Cerebellar nuclear complex (tissue), 1 donor: ENCODE data around the gene BTF3.

Experiments used
- DNase-seq, 2 experiments: peaks; one replicate each; lab custom pipeline; 2025; lab: John Stamatoyannopoulos, UW

BTF3 gene

DNA sequence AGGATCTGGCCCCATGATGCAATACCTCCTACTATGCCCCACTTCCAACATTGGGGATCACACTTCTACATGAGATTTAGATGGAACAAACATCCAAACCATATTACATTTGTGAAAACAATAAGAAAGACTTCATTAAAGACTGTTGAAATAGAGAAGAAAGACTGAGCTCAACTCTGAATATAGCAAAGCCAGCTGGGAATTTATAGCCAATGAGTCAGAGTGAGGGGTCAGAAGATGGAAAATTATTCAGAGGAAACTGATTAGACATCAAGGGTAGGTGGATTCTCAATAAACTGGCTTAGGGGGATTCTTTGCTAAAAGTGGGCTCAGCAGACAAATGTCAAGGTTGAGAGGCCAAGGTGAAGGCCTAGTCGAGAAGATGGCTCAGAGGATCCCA is 25.6 kb downstream of the BTF3 start:
- no peak for DNase-seq

DNA sequence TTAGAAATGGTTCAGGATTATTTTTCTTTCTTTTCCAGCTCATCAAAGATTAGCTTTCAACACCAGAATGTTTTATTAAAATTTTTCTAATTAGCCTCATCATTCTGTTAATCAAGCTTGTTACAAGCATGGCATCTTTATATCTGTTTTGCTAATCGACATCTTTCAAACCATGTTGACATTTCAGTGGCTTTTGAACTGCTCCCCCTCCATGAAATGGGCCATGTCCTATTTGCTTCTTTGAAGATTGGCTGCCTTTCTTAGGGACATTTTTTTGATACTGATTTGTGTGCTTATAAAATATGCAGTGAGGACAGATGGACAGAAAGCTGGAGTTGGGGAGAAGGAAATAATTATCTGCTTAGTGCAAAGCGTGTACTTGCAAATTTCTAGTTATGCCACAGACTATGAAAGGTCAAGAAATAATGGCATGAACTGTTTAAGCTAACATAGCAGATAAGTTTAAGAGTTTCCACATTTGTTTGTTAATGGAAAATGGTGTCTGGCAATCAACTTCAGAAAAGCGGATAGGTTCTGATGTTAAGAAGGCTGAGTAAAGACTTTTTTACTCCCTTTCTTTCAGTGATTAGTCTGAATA is 27.5 kb downstream of the BTF3 start:
- DNase-seq, result no peak

- no peak for DNase-seq
These were observed 30.0 kb downstream of the BTF3 start for GRCh38 chr5:73528248-73528647.

DNA sequence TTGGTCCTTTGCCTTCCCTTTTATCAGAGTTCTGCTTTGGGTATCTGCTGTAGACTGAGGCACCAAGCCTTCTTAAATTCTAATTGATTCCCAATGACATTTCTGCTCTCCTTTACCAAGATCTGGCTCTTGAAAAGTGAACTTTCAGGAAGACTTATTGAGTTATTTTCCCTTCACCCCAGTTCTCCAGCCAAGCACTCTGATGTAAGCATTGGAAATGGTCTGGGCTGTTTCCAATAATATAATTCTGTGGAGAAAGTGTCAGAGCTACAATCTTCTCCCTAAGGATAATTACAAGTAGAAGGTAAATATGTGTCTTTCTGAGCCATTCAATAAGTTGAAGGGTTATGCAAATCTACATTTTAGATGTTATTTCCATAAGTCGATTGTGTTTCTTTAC is 30.8 kb downstream of the BTF3 start:
- DNase-seq, result no peak

DNA sequence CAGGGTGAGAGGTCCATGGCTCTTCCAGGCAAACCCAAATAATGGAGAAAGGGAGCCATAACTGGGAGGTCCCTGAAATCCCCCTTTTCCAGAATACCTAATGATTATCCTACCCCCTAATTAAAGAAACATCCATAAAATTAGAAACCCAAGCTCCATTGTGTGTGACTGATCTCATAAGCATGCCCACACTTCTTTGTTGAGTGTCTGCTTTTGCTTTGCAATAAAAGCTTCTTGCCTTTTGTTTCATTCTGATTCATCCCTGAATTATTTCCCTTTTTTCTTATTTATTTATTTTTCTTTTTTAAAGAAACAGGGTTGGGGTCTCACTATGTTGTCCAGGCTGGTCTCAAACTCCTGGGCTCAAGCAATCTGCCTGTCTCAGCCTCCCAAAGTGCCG is 33.1 kb downstream of the BTF3 start:
- DNase-seq, result no peak

- no peak for DNase-seq
These were observed 34.0 kb downstream of the BTF3 start for GRCh38 chr5:73532195-73532594.

GRCh38 chr5:73534011-73534644 is 35.9 kb downstream of the BTF3 start:
- no peak for DNase-seq

GRCh38 chr5:73534971-73535370 is 36.7 kb downstream of the BTF3 start:
- no peak for DNase-seq

GRCh38 chr5:73539730-73540129 is 41.5 kb downstream of the BTF3 start:
- DNase-seq, result no peak

GRCh38 chr5:73540192-73540591 is 42.0 kb downstream of the BTF3 start:
- DNase-seq, result no peak

DNA sequence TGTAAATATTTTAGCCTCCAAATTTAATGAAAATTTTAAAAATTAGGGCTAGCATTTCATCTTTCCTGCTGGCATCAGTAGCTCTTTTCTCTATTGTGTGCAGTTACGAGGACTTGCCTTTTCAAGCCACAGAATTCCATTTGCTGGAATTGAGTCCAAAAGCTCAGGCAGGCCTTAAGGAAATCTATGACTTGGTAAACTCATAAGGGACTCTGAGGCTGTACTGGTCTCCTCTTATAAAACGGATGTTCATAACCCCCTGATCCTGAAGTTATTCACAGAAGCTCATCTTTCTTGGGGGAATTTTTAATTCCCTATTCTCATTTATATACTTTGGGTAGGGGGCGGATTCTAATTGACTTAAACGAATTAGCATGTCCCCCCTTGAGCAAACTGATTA is 43.8 kb downstream of the BTF3 start:
- DNase-seq, result no peak

DNA sequence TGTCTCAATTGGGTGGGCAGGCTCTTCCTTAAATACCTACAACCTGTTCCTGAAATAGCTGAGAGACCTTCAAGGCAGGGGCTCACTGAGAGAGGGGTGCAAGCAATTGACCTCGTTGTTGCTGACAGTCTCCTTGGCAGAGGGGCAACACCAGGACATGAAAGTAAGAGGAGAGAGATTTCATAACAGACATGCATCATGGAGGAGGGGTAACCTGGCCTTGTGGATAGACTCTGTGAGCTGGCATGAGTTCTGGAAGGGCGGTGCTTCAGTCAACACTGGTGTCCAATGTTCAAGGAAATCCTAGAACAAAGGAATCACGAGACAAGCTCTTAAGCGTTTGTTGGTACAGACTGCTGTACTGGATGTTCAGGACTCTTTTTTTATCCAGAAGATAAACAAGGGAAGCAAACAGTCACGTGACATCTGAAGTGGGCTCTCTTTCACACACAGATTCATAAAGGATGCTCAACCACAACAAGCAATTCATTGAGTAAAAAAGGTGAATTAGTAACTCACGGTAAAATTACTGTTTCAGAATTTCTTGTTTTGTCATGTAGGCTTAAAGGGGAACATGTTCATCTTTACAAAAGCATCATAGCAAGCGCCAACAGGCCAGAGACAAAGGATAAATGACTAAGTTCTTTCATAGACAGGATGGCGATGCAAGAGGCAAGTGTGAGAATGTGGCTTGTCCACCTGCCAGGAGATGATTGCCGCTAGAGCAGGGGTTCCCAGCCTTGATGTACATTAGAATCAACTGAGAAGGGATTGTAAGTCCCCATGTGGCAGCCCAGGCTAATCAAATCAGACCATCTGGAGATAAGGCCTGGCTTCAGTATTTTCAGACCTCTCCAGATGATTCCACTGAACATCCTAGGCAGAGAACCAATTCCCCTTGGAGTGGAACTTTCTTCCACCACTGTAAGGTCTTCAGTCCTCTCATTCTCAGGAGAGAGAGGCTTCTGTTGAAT is 46.5 kb downstream of the BTF3 start:
- DNase-seq, result no peak

- no peak for DNase-seq
These were observed 47.1 kb downstream of the BTF3 start for GRCh38 chr5:73545403-73545779.

DNA sequence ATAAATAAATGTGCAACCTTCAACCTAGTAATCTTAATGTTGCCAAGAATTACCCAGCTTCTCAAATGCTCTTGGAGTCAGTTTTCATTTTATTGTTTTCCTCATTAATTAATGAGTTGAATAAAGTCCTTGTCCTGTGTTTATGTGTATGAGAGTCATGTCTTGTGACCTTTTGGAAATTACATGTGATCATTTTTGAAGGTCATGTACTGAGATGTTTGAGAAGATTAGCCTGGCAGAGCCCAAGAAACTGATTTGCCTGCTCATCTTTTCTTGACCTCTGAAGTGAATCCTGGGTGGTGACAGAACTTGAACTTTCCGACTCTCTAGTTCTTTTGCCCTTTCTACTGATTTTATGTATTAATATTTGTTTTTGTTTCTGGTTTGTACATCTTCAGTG is 51.8 kb downstream of the BTF3 start:
- DNase-seq, result no peak

- DNase-seq, result no peak
These were observed 54.4 kb downstream of the BTF3 start for GRCh38 chr5:73552642-73553041.
